WTC11 (cell line): ENCODE results near the gene CORO2B. TPM values are rescaled to one million over a fixed set of nuclear protein-coding genes. Genes with fewer than 3 reads are reported as not detected.

Experiments
- ATAC-seq: fragments of 200-7000 bp; cut with Tn5 transposase; 2 replicates; pipeline ENCODE4 v1.10.0; 2021; ENCODE audit warnings: mild to moderate bottlenecking, moderate library complexity
- CTCF ChIA-PET: fragments of 300-600 bp; sonication (Branson Sonifier 250); formaldehyde crosslinking; loops from one replicate; lab custom pipeline; 2021; ENCODE audit warnings: antibody characterized with exemption; lab: Charles Lee
- POLR2A ChIA-PET: fragments of 350-600 bp; sonication (Branson Sonifier 250); formaldehyde crosslinking; loops from one replicate; lab custom pipeline; 2021; ENCODE audit warnings: antibody characterized with exemption; lab: Charles Lee
- DNase-seq: peaks from one replicate; pipeline ENCODE4 v3.0.0; 2021; ENCODE audit warnings: low spot score
- H3K27ac Mint-ChIP-seq: 2 replicates; pipeline ENCODE4 v1.8.0; 2021; ENCODE audit warnings: mixed read lengths
- H3K27me3 Mint-ChIP-seq: 2 replicates; pipeline ENCODE4 v1.8.0; 2021; ENCODE audit warnings: low read depth, mild to moderate bottlenecking, moderate library complexity, mixed read lengths
- H3K36me3 Mint-ChIP-seq: 2 replicates; pipeline ENCODE4 v1.8.0; 2021; ENCODE audit warnings: mixed read lengths
- H3K4me1 Mint-ChIP-seq: 2 replicates; pipeline ENCODE4 v1.8.0; 2022; ENCODE audit warnings: mixed read lengths
- H3K4me3 Mint-ChIP-seq: 2 replicates; pipeline ENCODE4 v1.8.0; 2021; ENCODE audit warnings: mild to moderate bottlenecking, moderate library complexity, mixed read lengths
- H3K9me3 Mint-ChIP-seq: 2 replicates; pipeline ENCODE4 v1.8.0; 2021; ENCODE audit warnings: mixed read lengths
- CTCF ChIP-seq: fragments of 200-600 bp; IDR thresholded peaks from 2 replicates; pipeline ENCODE4 v1.8.0; 2022; ENCODE audit warnings: antibody characterized with exemption
- FOXK1 ChIP-seq: sonication (generic); formaldehyde crosslinking; IDR thresholded peaks from 2 replicates; pipeline ENCODE4 v1.8.0; 2022; ENCODE audit warnings: mild to moderate bottlenecking, moderate library complexity, missing genetic modification reagents
- GABPB1 ChIP-seq: sonication (generic); formaldehyde crosslinking; IDR thresholded peaks from 2 replicates; pipeline ENCODE4 v1.8.1; 2023; ENCODE audit warnings: mild to moderate bottlenecking, missing genetic modification reagents
- NFATC4 ChIP-seq: fragments of 250-450 bp; sonication (Bioruptor Pico); IDR thresholded peaks from 2 replicates; pipeline ENCODE4 v1.9.0; 2021; ENCODE audit warnings: mild to moderate bottlenecking
- PREB ChIP-seq: sonication (generic); formaldehyde crosslinking; IDR thresholded peaks from 2 replicates; pipeline ENCODE4 v1.8.1; 2022; ENCODE audit warnings: mild to moderate bottlenecking, missing genetic modification reagents, moderate library complexity, borderline replicate concordance
- SMAD3 ChIP-seq: sonication (generic); formaldehyde crosslinking; IDR thresholded peaks from 2 replicates; pipeline ENCODE4 v1.8.0; 2022; ENCODE audit warnings: missing genetic modification reagents, mild to moderate bottlenecking, borderline replicate concordance
- SMAD4 ChIP-seq: sonication (generic); formaldehyde crosslinking; IDR thresholded peaks from 2 replicates; pipeline ENCODE4 v1.8.0; 2022; ENCODE audit warnings: mild to moderate bottlenecking, missing genetic modification reagents
- SP1 ChIP-seq: sonication (generic); formaldehyde crosslinking; conservative IDR thresholded peaks from 2 replicates; pipeline ENCODE4 v1.8.1; 2022; ENCODE audit warnings: missing genetic modification reagents
- TEAD1 ChIP-seq: sonication (generic); formaldehyde crosslinking; IDR thresholded peaks from 2 replicates; pipeline ENCODE4 v1.8.0; 2022; ENCODE audit warnings: mild to moderate bottlenecking, missing genetic modification reagents
- ZBTB43 ChIP-seq: sonication (generic); formaldehyde crosslinking; IDR thresholded peaks from 2 replicates; pipeline ENCODE4 v1.8.1; 2023; ENCODE audit warnings: mild to moderate bottlenecking, missing genetic modification reagents
- ZNF281 ChIP-seq: sonication (generic); formaldehyde crosslinking; IDR thresholded peaks from 2 replicates; pipeline ENCODE4 v1.8.0; 2023; ENCODE audit warnings: mild to moderate bottlenecking, missing genetic modification reagents
- ZNF416 ChIP-seq: fragments of 250-450 bp; sonication (Bioruptor Pico); IDR thresholded peaks from 2 replicates; pipeline ENCODE4 v1.9.0; 2021; ENCODE audit warnings: mild to moderate bottlenecking, inconsistent platforms
- ZNF532 ChIP-seq: fragments of 250-450 bp; sonication (Bioruptor Pico); IDR thresholded peaks from 2 replicates; pipeline ENCODE4 v1.9.0; 2021; ENCODE audit warnings: mild to moderate bottlenecking, borderline replicate concordance
- ZSCAN18 ChIP-seq: fragments of 250-450 bp; sonication (Bioruptor Pico); IDR thresholded peaks from 2 replicates; pipeline ENCODE4 v2.1.2; 2022; ENCODE audit warnings: mild to moderate bottlenecking, moderate library complexity
- total RNA-seq: library from RNA; stranded (reverse); gene quantifications from 3 replicates; pipeline ENCODE4 v1.2.3, GENCODE V29; 2021
- TF ChIP-seq, protein P1 (sequence below): sonication (generic); formaldehyde crosslinking; IDR thresholded peaks from 2 replicates; pipeline ENCODE4 v1.8.1; 2022; ENCODE audit warnings: missing genetic modification reagents, borderline replicate concordance
- TF ChIP-seq, protein P2 (sequence below): sonication (generic); formaldehyde crosslinking; IDR thresholded peaks from 2 replicates; pipeline ENCODE4 v1.8.1; 2023; ENCODE audit warnings: mild to moderate bottlenecking, moderate library complexity, missing genetic modification reagents

CORO2B gene
- total RNA-seq, 1 experiment from 2014 or later = 4.9 TPM

DNA sequence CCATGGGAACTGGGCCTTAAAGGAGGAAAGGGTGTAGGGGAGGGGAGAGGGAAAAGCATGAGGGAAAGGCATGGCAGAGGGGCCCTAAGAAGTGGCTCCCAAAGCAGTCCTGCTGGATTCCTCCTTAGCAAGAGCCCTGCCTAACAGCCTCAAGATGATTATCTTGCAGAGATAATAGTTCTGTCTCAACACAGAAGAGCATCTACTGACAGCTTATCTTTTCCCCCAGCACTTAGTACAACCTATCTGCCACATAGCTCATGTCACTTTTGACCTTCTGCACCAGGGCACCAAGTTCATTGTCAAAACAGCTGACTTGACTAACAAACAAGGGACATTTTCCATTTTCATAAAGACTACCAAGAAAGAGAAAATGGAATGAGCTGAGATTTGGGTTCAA is 155.6 kb downstream of the CORO2B start (continued):
- TF ChIP-seq SMAD3 (no peak), ZBTB43 (CRISPR knock-in tag) (no peak), TEAD1 (CRISPR knock-in tag) (no peak), GABPB1 (CRISPR knock-in tag) (no peak), SMAD4 (CRISPR knock-in tag) (no peak), CTCF (no peak), PREB (CRISPR knock-in tag) (no peak)
- TF ChIP-seq, protein P1, sequence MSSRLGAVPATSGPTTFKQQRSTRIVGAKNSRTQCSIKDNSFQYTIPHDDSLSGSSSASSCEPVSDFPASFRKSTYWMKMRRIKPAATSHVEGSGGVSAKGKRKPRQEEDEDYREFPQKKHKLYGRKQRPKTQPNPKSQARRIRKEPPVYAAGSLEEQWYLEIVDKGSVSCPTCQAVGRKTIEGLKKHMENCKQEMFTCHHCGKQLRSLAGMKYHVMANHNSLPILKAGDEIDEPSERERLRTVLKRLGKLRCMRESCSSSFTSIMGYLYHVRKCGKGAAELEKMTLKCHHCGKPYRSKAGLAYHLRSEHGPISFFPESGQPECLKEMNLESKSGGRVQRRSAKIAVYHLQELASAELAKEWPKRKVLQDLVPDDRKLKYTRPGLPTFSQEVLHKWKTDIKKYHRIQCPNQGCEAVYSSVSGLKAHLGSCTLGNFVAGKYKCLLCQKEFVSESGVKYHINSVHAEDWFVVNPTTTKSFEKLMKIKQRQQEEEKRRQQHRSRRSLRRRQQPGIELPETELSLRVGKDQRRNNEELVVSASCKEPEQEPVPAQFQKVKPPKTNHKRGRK = no peak
- TF ChIP-seq, protein P2, sequence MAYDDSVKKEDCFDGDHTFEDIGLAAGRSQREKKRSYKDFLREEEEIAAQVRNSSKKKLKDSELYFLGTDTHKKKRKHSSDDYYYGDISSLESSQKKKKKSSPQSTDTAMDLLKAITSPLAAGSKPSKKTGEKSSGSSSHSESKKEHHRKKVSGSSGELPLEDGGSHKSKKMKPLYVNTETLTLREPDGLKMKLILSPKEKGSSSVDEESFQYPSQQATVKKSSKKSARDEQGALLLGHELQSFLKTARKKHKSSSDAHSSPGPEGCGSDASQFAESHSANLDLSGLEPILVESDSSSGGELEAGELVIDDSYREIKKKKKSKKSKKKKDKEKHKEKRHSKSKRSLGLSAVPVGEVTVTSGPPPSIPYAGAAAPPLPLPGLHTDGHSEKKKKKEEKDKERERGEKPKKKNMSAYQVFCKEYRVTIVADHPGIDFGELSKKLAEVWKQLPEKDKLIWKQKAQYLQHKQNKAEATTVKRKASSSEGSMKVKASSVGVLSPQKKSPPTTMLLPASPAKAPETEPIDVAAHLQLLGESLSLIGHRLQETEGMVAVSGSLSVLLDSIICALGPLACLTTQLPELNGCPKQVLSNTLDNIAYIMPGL (CRISPR knock-in tag) = no peak
- TF ChIP-seq, all 79 proteins: peak for 0

DNA sequence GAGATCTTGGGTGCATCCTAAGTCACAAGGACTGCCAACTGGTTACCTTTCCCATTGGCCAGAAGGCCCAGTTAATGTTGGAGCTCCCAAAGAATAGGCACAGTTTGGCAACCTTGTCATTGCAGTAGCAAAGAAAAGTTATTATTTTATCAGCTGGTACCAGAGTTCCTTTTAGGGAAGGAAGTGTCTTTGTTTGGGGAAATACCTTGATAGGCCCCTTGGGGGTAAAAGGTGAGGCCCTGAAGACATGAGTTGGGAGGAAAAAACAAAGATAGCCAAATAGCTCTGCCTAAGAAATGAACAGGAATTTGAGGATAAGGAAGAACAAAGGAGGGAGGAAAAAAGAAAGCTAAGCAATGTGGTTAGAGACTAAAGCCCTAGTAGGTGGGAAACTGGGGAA is 156.1 kb downstream of the CORO2B start:
- ChIA-PET CTCF (interaction anchor here (0.8 to 2.7 kb wide), 6 partner anchors 9 to 190 kb away, joined by 3 to 17 read pairs (median 4); no protein-coding TSS in a partner anchor), POLR2A (no interaction called here)
- Mint-ChIP-seq H3K4me3 (no peak overlapping the region), H3K9me3 (0 out of 2 replicates have a peak, but pooled peaks cover 4% of the 10 kb centered on the region), H3K4me1 (peaks cover 11% of the 10 kb centered on the region), H3K36me3 (no peaks in the 10 kb centered on the region), H3K27me3 (peaks cover 3% of the 10 kb centered on the region; the same call in 1 of the 2 replicates), H3K27ac (no peak overlapping the region)
- no peak for DNase-seq
- no peak for ATAC-seq
- TF ChIP-seq FOXK1 (CRISPR knock-in tag) = no peak
- TF ChIP-seq, protein P2 (CRISPR knock-in tag) = no peak
- no peak for TF ChIP-seq ZNF416 (CRISPR knock-in tag)
- TF ChIP-seq NFATC4 = no peak
- no peak for TF ChIP-seq PREB (CRISPR knock-in tag)
- TF ChIP-seq ZNF532 = no peak
- no peak for TF ChIP-seq ZNF281 (CRISPR knock-in tag)
- TF ChIP-seq ZSCAN18 (CRISPR knock-in tag) = no peak
- TF ChIP-seq SP1 (CRISPR knock-in tag) = no peak
